HK-2 (cell line): ENCODE results near the gene PIPOX.
A peak's percentile ranks its signal among the peaks of the same experiment; 100 is the strongest.

Experiments
- DNase-seq: peaks from one replicate; pipeline ENCODE4 v3.0.0-alpha.2; 2018; ENCODE audit not compliant: unreplicated experiment

The PIPOX gene

GRCh38 chr17:29019475-29020181 is 23.3 kb upstream of the PIPOX start:
- no peak for DNase-seq

GRCh38 chr17:29020576-29020975 is 22.4 kb upstream of the PIPOX start:
- no peak for DNase-seq

- no peak for DNase-seq
These were observed 21.7 kb upstream of the PIPOX start for GRCh38 chr17:29021226-29021625.

- no peak for DNase-seq
These were observed 20.9 kb upstream of the PIPOX start for GRCh38 chr17:29022074-29022473.

GRCh38 chr17:29024316-29024952 is 18.5 kb upstream of the PIPOX start:
- no peak for DNase-seq

GRCh38 chr17:29031488-29031887 is 11.5 kb upstream of the PIPOX start:
- no peak for DNase-seq

- no peak for DNase-seq
These were observed 10.7 kb upstream of the PIPOX start for GRCh38 chr17:29032013-29032856.

- no peak for DNase-seq
These were observed 10.1 kb upstream of the PIPOX start for GRCh38 chr17:29032857-29033197.

- no peak for DNase-seq
These were observed 8.4 kb upstream of the PIPOX start for GRCh38 chr17:29034510-29034909.

- no peak for DNase-seq
These were observed 6.4 kb upstream of the PIPOX start for GRCh38 chr17:29036584-29036983.

GRCh38 chr17:29037739-29038084 is 5.2 kb upstream of the PIPOX start:
- no peak for DNase-seq

- DNase-seq, result no peak
These were observed 4.7 kb upstream of the PIPOX start for GRCh38 chr17:29038085-29038795.

GRCh38 chr17:29039764-29040598 is 3.0 kb upstream of the PIPOX start:
- peak; percentile 11 for DNase-seq

- DNase-seq, result no peak
These were observed 1.9 kb upstream of the PIPOX start for GRCh38 chr17:29041091-29041490.

GRCh38 chr17:29041571-29041970 is 1.4 kb upstream of the PIPOX start:
- DNase-seq, result no peak

GRCh38 chr17:29042026-29042678 is 789 bp upstream of the PIPOX start:
- no peak for DNase-seq

GRCh38 chr17:29043539-29044145 is 701 bp downstream of the PIPOX start:
- no peak for DNase-seq

- no peak for DNase-seq
These were observed 2.1 kb downstream of the PIPOX start for GRCh38 chr17:29045026-29045425.

- DNase-seq, result no peak
These were observed 3.0 kb downstream of the PIPOX start for GRCh38 chr17:29045734-29046472.

- DNase-seq, result no peak
These were observed 3.5 kb downstream of the PIPOX start for GRCh38 chr17:29046473-29046839.
